ENCODE data around the gene FAM13B.

FAM13B gene

DNA sequence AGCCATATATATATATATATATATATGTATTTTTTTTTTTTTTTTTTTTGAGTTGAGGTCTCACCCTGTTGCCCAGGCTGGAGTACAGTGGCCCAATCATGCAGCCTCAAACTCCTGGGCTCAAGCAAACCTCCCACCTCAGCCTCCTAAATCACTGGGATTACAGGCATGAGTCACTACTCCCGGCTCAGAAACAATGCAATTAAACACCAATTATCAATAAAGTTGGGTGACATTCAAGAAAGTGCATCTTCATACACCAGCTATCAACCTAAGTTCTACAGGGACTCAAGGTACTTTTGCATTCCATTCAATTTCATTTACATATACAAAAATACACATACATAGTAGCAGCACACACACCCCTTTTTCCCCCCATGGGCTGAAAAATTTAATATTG is 7.6 kb downstream of the FAM13B start:
- H3K4me3 ChIP-seq (ENCODE audit: low read depth, low read length): no peak overlapping the region
- no peak for DNase-seq (ENCODE audit: low read depth)
- TF ChIP-seq, protein P1, sequence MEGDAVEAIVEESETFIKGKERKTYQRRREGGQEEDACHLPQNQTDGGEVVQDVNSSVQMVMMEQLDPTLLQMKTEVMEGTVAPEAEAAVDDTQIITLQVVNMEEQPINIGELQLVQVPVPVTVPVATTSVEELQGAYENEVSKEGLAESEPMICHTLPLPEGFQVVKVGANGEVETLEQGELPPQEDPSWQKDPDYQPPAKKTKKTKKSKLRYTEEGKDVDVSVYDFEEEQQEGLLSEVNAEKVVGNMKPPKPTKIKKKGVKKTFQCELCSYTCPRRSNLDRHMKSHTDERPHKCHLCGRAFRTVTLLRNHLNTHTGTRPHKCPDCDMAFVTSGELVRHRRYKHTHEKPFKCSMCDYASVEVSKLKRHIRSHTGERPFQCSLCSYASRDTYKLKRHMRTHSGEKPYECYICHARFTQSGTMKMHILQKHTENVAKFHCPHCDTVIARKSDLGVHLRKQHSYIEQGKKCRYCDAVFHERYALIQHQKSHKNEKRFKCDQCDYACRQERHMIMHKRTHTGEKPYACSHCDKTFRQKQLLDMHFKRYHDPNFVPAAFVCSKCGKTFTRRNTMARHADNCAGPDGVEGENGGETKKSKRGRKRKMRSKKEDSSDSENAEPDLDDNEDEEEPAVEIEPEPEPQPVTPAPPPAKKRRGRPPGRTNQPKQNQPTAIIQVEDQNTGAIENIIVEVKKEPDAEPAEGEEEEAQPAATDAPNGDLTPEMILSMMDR (IDR thresholded peaks at IDR 0.05; ENCODE audit: insufficient read depth, low read depth, low read length, missing control alignments): no peak

DNA sequence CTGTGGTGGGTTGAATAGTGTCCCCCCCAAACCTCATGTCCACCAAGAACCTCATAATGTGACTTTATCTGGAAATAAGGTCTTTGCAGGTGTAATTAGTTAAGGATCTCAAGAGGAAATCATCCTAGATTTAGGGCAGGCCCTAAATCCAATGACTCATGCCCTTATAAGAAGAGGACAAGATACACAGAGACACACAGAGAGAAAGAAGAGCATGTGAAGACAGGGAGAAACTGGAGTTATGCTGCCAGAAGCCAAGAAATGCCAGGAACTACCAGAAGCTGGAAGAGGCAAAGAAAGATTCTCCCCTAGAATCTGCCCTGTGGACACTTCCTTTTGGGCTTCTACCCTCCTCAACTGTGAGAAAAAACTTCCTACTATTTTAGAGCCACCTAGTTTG is 8.8 kb downstream of the FAM13B start:
- TF ChIP-seq, protein P1 (IDR thresholded peaks at IDR 0.05; ENCODE audit: insufficient read depth, low read depth, low read length, missing control alignments): no peak
- no peak for DNase-seq (ENCODE audit: low read depth)
- H3K4me3 ChIP-seq (ENCODE audit: low read depth, low read length): no peak overlapping the region

DNA sequence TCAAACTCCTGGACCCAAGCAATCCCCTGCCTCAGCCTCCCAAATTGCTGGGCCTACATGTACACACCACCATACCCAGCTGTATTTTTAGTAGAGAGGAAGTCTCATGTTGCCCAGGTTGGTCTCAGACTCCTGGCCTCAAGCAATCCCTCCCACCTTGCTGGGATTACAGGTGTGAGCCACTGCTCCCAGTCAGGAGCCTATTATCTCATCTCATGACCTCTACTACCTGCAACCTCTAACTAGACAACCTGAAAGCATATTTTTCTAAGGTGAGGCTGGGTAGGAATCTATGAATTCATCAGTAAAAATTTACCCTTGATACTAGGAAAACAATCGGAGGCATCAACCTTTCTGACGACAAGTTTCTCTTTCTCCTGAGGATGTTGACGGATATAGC is 10.0 kb downstream of the FAM13B start:
- DNase-seq (ENCODE audit: low read depth): no peak
- H3K4me3 ChIP-seq (ENCODE audit: low read depth, low read length): no peak overlapping the region

DNA sequence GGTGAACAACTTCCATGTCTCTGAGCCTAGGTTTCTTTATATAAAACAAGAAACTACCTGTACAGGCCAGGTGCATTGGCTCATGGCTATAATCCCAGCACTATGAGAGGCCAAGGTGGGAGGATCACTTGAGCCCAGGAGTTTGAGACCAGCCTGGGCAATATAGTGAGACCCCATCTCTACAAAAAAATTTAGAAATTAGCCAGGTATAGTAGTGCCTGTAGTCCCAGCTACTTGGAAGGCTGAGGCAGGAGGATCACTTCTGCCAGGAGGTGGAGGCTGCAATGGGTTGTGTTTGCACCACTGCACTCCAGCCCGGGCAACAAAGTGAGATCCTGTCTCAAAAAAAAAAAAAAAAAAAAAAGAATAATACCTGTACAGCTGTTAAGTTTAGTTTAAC is 11.1 kb downstream of the FAM13B start:
- no peak overlapping the region for H3K4me3 ChIP-seq (ENCODE audit: low read depth, low read length)
- TF ChIP-seq, protein P1 (IDR thresholded peaks at IDR 0.05; ENCODE audit: insufficient read depth, low read depth, low read length, missing control alignments): no peak
- DNase-seq (ENCODE audit: low read depth): no peak

More for the DNA sequence above, 10.0 kb downstream of the FAM13B start:
- TF ChIP-seq, protein P1 (IDR thresholded peaks at IDR 0.05; ENCODE audit: insufficient read depth, low read depth, low read length, missing control alignments): no peak

DNA sequence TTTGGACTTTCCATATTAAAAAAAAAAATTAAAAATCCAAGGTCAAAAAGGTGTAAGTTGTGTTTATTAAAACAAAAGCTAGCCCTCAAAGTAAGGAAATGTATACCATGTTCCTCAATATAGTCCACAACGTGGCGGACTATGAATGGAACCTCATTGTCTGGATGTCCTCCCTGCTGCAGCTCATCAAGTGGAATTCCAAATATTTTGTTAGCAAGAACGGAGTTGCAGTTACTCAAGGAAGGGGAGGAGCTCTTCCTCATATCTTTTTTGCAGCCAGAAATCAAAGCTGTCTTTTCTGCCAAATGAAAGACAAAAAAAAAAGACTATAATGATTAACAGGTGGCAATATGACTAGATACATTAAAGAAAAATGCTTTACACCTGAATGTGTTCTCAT is 14.0 kb downstream of the FAM13B start:
- DNase-seq (ENCODE audit: low read depth): no peak
- TF ChIP-seq, protein P1 (IDR thresholded peaks at IDR 0.05; ENCODE audit: insufficient read depth, low read depth, low read length, missing control alignments): no peak
- no peak overlapping the region for H3K4me3 ChIP-seq (ENCODE audit: low read depth, low read length)

DNA sequence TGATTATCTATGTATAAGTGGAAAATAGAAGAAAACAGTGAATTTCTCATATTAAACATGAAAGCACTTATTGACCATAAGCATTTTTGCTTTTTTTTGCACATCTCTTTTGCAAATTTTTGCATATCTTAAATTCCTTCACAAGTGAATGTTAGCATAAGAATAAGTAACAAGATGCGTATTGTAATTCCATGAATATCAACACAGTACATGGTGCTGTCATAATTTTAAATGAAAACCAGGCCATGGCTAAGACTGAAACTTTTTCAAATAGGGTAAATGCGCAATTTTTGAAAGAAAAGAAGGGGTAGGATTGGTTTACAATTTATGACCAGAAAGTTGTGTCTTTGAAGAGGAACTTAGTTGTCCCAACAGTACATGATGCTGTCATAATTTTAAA is 17.0 kb downstream of the FAM13B start:
- TF ChIP-seq, protein P1 (IDR thresholded peaks at IDR 0.05; ENCODE audit: insufficient read depth, low read depth, low read length, missing control alignments): no peak
- DNase-seq (ENCODE audit: low read depth): no peak
- no peak overlapping the region for H3K4me3 ChIP-seq (ENCODE audit: low read depth, low read length)

DNA sequence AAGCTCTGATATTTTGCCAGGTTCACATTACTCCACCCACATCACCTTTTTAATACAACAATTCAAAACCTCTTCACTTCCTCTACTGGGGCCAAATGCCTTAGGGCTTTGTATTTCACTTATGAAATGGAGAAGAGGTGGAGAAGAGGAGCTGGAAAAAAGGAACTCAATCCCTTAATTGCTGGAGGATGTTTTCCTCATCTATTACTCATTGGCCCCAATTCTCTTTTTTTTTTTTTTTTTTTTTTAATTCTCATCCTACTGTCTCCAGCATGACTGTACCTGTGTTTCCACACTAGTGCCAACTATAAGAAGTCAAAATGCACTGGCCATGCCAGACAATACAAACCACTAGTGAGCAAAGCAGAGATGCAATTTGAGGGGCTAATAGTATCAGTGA is 20.9 kb downstream of the FAM13B start:
- no peak overlapping the region for H3K4me3 ChIP-seq (ENCODE audit: low read depth, low read length)
- no peak for DNase-seq (ENCODE audit: low read depth)
- TF ChIP-seq, protein P1 (IDR thresholded peaks at IDR 0.05; ENCODE audit: insufficient read depth, low read depth, low read length, missing control alignments): no peak

All from GM12865 (cell line).